HG02798 (cell line): ENCODE data around the gene TRAK1.
"Not testable (repeated sequence)": the region's sequence is repeated elsewhere in the genome, so short reads cannot be mapped to it uniquely, and the experiment has no call there.

Source experiments
- ATAC-seq: cut with Tn5 transposase; IDR thresholded peaks from one replicate; pipeline ENCODE4 v1.9.1; 2021; ENCODE audit warnings: mild to moderate bottlenecking; ENCODE audit not compliant: unreplicated experiment, poor library complexity

The TRAK1 gene, protein sequence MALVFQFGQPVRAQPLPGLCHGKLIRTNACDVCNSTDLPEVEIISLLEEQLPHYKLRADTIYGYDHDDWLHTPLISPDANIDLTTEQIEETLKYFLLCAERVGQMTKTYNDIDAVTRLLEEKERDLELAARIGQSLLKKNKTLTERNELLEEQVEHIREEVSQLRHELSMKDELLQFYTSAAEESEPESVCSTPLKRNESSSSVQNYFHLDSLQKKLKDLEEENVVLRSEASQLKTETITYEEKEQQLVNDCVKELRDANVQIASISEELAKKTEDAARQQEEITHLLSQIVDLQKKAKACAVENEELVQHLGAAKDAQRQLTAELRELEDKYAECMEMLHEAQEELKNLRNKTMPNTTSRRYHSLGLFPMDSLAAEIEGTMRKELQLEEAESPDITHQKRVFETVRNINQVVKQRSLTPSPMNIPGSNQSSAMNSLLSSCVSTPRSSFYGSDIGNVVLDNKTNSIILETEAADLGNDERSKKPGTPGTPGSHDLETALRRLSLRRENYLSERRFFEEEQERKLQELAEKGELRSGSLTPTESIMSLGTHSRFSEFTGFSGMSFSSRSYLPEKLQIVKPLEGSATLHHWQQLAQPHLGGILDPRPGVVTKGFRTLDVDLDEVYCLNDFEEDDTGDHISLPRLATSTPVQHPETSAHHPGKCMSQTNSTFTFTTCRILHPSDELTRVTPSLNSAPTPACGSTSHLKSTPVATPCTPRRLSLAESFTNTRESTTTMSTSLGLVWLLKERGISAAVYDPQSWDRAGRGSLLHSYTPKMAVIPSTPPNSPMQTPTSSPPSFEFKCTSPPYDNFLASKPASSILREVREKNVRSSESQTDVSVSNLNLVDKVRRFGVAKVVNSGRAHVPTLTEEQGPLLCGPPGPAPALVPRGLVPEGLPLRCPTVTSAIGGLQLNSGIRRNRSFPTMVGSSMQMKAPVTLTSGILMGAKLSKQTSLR

GRCh38 chr3:42090973-42091731, at the start of gene TRAK1:
TRAK1 (plus strand) TSS chr3:42091357; CDS start chr3:42091470, 113 bp downstream.
- ATAC-seq, result no peak

GRCh38 chr3:42042747-42043098, 48.4 kb upstream of the TRAK1 start:
- ATAC-seq, result no peak

DNA sequence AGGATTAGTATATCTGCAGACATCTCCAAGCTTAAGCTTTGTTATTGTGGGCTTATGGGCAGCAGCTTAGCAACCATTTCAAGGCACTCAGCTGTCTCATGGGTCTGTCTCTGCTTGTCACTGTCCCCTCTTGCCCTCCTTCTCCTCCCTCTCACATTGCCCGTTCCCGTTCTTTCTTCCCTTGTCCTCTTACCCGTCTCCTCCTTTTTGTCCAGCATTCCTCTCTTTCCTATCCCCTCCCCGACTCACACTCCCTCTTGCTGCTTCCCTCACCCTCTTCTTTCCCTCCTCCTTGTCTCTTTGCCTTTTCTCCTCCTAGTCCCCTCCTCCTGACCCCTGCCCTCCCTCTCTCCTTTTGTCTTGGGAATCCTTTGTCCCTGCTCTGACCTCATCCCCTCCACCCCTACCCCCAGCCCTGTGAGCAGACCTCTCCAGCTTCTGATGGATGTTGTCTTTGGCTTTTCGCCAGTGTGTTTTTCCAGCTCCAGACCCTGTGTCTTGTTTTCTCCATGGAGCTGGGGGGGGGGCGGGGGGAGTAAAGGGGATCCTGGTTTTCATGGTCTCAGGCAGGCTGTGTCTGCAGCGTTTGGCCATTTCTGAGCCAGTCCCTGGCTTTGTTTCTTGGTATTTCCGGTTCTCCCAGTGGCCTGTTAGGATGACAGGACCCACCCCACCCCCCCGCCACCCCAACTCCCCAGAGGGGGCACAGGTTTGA, 47.9 kb upstream of the TRAK1 start:
- ATAC-seq, result no peak

- ATAC-seq, result no peak
These were observed 45.4 kb upstream of the TRAK1 start for GRCh38 chr3:42045708-42046243.

- not testable (repeated sequence) for ATAC-seq
These were observed 42.6 kb upstream of the TRAK1 start for GRCh38 chr3:42048526-42048925.

GRCh38 chr3:42050126-42050525, 41.0 kb upstream of the TRAK1 start:
- ATAC-seq, result no peak

- peak; percentile 27 for ATAC-seq
These were observed 39.6 kb upstream of the TRAK1 start for GRCh38 chr3:42051384-42052131.

DNA sequence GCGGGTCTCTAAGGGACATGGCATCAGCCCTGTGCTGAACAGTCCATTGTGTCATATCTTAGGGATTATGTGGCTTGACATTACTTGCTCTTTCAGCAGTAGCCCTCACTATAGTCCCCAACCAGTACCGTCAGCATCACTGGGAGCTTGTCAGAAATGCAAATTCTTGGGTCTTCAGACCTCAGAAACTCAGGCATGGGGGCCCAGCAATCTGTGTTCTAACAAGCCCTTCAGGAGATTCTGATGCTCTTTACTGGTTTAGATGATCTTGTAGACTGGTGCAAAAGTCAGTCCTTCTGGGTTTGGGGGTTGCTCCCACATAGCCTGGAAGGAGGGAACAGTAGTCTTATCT, 39.0 kb upstream of the TRAK1 start:
- peak; percentile 80 for ATAC-seq

- no peak for ATAC-seq
These were observed 38.4 kb upstream of the TRAK1 start for GRCh38 chr3:42052484-42053351.

- ATAC-seq, result no peak
These were observed 37.7 kb upstream of the TRAK1 start for GRCh38 chr3:42053476-42053875.

DNA sequence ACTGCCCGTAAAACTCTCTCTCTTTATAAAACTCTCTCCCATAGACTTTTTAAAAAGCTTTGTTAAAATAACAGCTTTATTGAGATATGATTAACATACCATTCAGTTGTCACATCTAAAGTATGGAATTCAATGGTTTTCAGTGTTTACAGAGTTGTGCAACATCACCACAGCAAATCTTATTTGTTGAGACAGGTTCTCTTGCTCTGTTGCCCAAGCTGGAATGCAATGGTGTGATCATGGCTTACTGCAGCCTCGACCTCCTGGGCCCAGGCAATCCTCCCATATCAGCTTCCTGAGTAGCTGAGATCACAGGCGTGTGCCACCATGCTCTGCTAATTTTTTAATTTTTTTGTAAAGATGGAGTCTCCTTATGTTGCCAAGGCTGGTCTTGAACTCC, 35.9 kb upstream of the TRAK1 start:
- no peak for ATAC-seq

DNA sequence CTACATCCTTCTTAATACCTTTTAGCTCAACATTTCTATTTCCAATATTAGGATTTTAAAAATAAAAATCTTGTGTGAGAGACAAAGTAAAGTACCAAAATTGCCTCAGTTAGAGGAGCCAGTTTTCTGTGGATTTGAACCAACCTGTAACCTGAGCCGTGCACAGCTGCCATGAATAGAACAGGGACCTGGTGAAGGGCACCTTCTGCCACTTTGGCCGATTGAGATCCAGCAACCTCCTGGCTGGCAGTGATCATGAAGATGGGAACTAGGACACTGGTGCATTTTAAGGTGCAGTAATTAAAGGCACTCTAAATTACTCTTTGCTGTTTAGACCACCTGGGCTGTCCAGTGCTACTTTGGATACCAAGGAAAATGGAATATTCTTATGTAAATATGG, 34.3 kb upstream of the TRAK1 start:
- no peak for ATAC-seq

GRCh38 chr3:42057561-42058211, 33.5 kb upstream of the TRAK1 start:
- peak; percentile 76 for ATAC-seq

GRCh38 chr3:42061025-42061712, 30.0 kb upstream of the TRAK1 start:
- no peak for ATAC-seq

DNA sequence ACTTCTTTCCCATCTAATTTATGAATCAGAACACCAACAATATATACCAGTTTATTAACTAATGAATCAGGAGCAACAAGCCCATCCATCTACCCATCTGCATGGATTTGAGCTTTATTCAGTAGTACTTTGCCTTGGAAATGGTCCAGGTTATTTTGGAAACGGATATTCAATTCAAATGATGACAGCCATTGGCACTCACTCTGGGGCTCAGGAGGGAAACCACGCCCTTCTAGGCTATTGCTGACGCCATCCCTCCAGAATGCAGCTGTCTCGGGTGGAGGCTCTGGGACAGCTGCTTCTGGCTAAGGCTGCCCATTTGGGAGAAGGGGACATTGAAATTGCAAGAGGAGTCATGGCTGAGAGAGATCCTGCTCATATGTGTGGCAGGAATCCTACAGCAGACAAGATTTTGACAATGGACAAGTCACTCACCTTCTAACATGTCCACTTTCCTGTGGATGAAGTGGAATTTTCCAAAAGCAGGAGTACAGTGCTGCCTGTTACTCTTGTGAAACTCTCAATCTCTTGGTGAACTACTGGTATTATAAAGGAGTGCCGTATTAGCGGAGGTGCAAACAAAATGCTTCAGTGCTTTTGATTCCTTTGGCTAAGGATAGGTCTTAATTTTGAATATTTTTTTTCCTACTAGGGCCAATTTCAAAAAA, 29.3 kb upstream of the TRAK1 start:
- no peak for ATAC-seq

GRCh38 chr3:42062464-42062863, 28.7 kb upstream of the TRAK1 start:
- no peak for ATAC-seq

- ATAC-seq, result no peak
These were observed 27.3 kb upstream of the TRAK1 start for GRCh38 chr3:42063888-42064287.
